Natural killer cell (primary cell): ENCODE measurements around the gene EARS2. TPM values are rescaled to one million over a fixed set of nuclear protein-coding genes. Genes with fewer than 3 reads are reported as not detected.

Experiments used
- ATAC-seq, 3 donors: fragments of 150-1000 bp in 2 of 3; fragments of 200-7000 bp in 1 of 3; cut with Tn5 transposase; 1 replicate in 1 of 3; 2 replicates in 2 of 3; pipeline ENCODE4 v1.10.0; 2021; ENCODE audit warnings: mild to moderate bottlenecking in 2 of 3, moderate library complexity in 2 of 3
- DNase-seq, 2 donors: peaks; one replicate each; pipeline versions ENCODE4 v3.0.0 to v3.0.0-alpha.2; 2013 to 2021; ENCODE audit warnings: mixed read lengths in 1 of 2
- H3K27ac ChIP-seq: one replicate; pipeline ENCODE4 v1.5.1; 2013; ENCODE audit warnings: mild to moderate bottlenecking, low read length
- H3K27me3 ChIP-seq: one replicate; pipeline ENCODE4 v1.6.1; 2013; ENCODE audit warnings: low read length; ENCODE audit not compliant: control insufficient read depth, insufficient read depth
- H3K36me3 ChIP-seq: one replicate; pipeline ENCODE4 v1.6.1; 2013; ENCODE audit warnings: low read length; ENCODE audit not compliant: control insufficient read depth, insufficient read depth
- H3K4me1 ChIP-seq: one replicate; pipeline ENCODE4 v1.6.1; 2013; ENCODE audit warnings: low read length; ENCODE audit not compliant: control insufficient read depth, insufficient read depth
- H3K4me3 ChIP-seq: one replicate; pipeline ENCODE4 v1.5.1; 2013; ENCODE audit warnings: low read length
- H3K9me3 ChIP-seq: one replicate; pipeline ENCODE4 v1.6.1; 2013; ENCODE audit warnings: low read length; ENCODE audit not compliant: control insufficient read depth, insufficient read depth
- H3K27ac Mint-ChIP-seq, 2 donors: one replicate each; pipeline ENCODE4 v1.8.0; 2022; ENCODE audit warnings: mild to moderate bottlenecking in 2 of 2, mixed read lengths in 2 of 2, moderate library complexity in 1 of 2
- H3K27me3 Mint-ChIP-seq, 2 donors: one replicate each; pipeline ENCODE4 v1.8.0; 2022; ENCODE audit warnings: low read depth in 2 of 2, mixed read lengths in 2 of 2
- H3K36me3 Mint-ChIP-seq: one replicate; pipeline ENCODE4 v1.8.0; 2022; ENCODE audit warnings: mixed read lengths
- H3K4me1 Mint-ChIP-seq, 2 donors: one replicate each; pipeline ENCODE4 v1.8.0; 2022; ENCODE audit warnings: mixed read lengths in 2 of 2
- H3K4me3 Mint-ChIP-seq: one replicate; pipeline ENCODE4 v1.8.0; 2022; ENCODE audit warnings: mild to moderate bottlenecking, moderate library complexity, mixed read lengths
- H3K9me3 Mint-ChIP-seq, 2 donors: one replicate each; pipeline ENCODE4 v1.8.0; 2022; ENCODE audit warnings: mixed read lengths in 2 of 2
- WGBS: methylation state at CpG from one replicate; pipeline ENCODE4 v1.1.7; 2013; ENCODE audit warnings: missing lambda C conversion rate; ENCODE audit not compliant: insufficient coverage; 5-methylcytosine and 5-hydroxymethylcytosine counted together
- intact Hi-C: fragments of 100-400 bp; cut with micrococcal nuclease; formaldehyde crosslinking; loops from one replicate; pipeline ENCODE4 v1.14.2; 2022
- total RNA-seq, 4 donors: library from RNA; stranded (reverse); fragments of 120-200 nt in 1 of 4; gene quantifications; one replicate each; pipeline versions ENCODE4 v1.2.3 to v1.2.4, GENCODE V29; 2013 to 2022
- TF ChIP-seq, protein P1 (sequence below): fragments of 200-600 bp; IDR thresholded peaks from one replicate; pipeline ENCODE4 v1.8.0; 2022; ENCODE audit warnings: antibody characterized with exemption

The EARS2 gene
- total RNA-seq, 3 donors from 2014 or later (not counting 1 experiment from before 2014, with no cell fraction given): 12.1 to 14.2 (median 12.4) TPM

DNA sequence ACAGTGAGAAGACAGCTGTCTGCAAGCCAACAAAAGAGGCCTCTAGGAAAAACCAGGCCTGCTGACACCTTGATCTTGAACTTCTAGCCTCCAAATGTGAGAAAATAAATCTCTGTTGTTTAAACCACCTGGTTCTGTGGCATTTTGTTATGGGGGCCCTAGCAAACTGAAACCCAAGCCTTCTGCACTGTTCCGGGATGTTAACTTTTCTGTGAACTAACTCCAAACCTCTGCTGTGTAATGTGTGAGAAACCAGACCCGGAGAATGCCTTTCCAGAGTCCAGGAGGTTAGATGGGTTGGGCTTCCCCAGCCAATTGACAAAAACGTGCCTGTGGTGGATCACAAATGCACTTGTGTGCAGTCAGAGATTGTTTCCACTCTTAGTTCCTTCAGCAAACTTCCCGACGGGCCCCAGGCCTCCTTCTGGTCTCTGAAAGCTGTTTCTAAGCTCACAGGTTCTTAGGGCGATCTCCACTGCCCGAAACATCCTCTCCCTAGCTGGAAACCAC is 33.2 kb downstream of the EARS2 start:
- Mint-ChIP-seq H3K36me3 (peaks cover 10% of the 10 kb centered on the region), H3K4me3 (no peak overlapping the region), H3K4me1 (no peaks in the 10 kb centered on the region), H3K27ac (no peak overlapping the region), H3K9me3 (no peaks in the 10 kb centered on the region), H3K27me3 (no peaks in the 10 kb centered on the region)
- H3K27ac ChIP-seq: no peak overlapping the region
- H3K27me3 ChIP-seq: no peaks in the 10 kb centered on the region
- peaks cover 15% of the 10 kb centered on the region for H3K4me1 ChIP-seq
- peaks cover 38% of the 10 kb centered on the region for H3K36me3 ChIP-seq
- DNase-seq: no peak
- no peak for ATAC-seq
- intact Hi-C loops: no loop called here
- H3K9me3 ChIP-seq: no peaks in the 10 kb centered on the region
- WGBS: 92% methylated on average over 7 of the region's 7 CpGs
- no peak overlapping the region for H3K4me3 ChIP-seq
- TF ChIP-seq, protein P1, sequence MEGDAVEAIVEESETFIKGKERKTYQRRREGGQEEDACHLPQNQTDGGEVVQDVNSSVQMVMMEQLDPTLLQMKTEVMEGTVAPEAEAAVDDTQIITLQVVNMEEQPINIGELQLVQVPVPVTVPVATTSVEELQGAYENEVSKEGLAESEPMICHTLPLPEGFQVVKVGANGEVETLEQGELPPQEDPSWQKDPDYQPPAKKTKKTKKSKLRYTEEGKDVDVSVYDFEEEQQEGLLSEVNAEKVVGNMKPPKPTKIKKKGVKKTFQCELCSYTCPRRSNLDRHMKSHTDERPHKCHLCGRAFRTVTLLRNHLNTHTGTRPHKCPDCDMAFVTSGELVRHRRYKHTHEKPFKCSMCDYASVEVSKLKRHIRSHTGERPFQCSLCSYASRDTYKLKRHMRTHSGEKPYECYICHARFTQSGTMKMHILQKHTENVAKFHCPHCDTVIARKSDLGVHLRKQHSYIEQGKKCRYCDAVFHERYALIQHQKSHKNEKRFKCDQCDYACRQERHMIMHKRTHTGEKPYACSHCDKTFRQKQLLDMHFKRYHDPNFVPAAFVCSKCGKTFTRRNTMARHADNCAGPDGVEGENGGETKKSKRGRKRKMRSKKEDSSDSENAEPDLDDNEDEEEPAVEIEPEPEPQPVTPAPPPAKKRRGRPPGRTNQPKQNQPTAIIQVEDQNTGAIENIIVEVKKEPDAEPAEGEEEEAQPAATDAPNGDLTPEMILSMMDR: no peak

DNA sequence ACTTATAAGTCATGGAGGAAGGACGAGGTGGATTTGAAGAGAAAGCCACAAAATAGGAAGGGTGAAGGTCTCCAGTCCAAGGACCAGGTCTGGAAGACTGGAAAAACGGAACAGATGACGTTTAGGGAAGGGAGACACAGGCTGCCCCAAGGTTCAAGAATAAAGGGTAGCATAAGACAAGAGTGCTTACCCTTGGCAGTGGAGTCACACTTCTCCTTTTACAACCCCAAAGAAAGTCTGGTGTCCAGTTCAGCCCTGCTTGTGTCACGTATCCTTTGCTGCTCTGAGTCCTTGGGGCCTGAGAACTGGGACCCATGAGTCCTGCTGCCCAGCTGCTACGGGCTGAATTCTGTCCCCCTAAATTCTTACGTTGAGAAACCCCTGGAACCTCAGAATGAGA is 33.8 kb downstream of the EARS2 start:
- DNase-seq (no peak), ATAC-seq (no peak)
- no peaks in the 10 kb centered on the region for H3K4me1 Mint-ChIP-seq
- H3K4me3 Mint-ChIP-seq: no peak overlapping the region
- intact Hi-C loops: no loop called here
- H3K9me3 Mint-ChIP-seq: no peaks in the 10 kb centered on the region
- no peak overlapping the region for H3K27ac Mint-ChIP-seq
- H3K36me3 Mint-ChIP-seq: peaks cover 10% of the 10 kb centered on the region
- Histone ChIP-seq H3K27me3 (no peaks in the 10 kb centered on the region), H3K9me3 (no peaks in the 10 kb centered on the region), H3K4me1 (peaks cover 16% of the 10 kb centered on the region), H3K27ac (no peak overlapping the region), H3K36me3 (peaks cover 34% of the 10 kb centered on the region), H3K4me3 (no peak overlapping the region)
- WGBS: 97% methylated on average over 6 of the region's 6 CpGs
- no peaks in the 10 kb centered on the region for H3K27me3 Mint-ChIP-seq
- TF ChIP-seq, protein P1: no peak

DNA sequence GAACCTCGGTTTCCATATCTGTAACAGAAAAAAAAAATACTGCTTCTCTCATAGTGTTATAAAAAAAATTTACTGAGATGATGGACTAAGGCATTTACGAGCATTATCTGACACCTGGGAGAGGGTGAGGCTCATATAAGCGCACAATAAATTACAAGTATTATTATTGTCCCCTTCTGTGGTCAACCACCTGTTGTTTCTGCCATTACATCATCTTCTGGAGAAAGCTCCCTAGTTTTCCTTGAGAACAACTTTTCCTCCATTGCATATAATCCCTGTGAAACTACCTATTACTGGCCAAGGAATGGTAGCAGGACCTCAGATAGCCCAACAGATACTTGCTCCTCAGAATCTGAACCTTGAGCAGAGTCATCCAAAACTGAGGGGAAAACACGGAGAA is 35.2 kb downstream of the EARS2 start:
- H3K4me3 Mint-ChIP-seq: no peak overlapping the region
- intact Hi-C loops: no loop called here
- no peak overlapping the region for H3K27ac Mint-ChIP-seq
- DNase-seq (no peak), ATAC-seq (no peak)
- Histone ChIP-seq H3K27me3 (no peaks in the 10 kb centered on the region), H3K36me3 (peaks cover 25% of the 10 kb centered on the region), H3K27ac (no peak overlapping the region), H3K4me3 (no peak overlapping the region), H3K9me3 (no peaks in the 10 kb centered on the region), H3K4me1 (peaks cover 16% of the 10 kb centered on the region)
- peaks cover 10% of the 10 kb centered on the region for H3K36me3 Mint-ChIP-seq
- no peaks in the 10 kb centered on the region for H3K4me1 Mint-ChIP-seq
- WGBS: 99% methylated on average over 3 of the region's 4 CpGs
- H3K27me3 Mint-ChIP-seq: no peaks in the 10 kb centered on the region
- TF ChIP-seq, protein P1: no peak
- H3K9me3 Mint-ChIP-seq: no peaks in the 10 kb centered on the region
